Smooth muscle cell of the umbilical artery (primary cell): ENCODE results near the gene HS3ST1. TPM values are rescaled to one million over a fixed set of nuclear protein-coding genes. Genes with fewer than 3 reads are reported as not detected.

ENCODE experiments used
- total RNA-seq: library from RNA; depleted of rRNA; stranded (reverse); fragments of >200 nt; gene quantifications from 2 replicates; pipeline ENCODE4 v1.2.3, GENCODE V29; 2014

HS3ST1 gene
- total RNA-seq, result under 0.01 and 2.1 TPM in 2 replicates

DNA sequence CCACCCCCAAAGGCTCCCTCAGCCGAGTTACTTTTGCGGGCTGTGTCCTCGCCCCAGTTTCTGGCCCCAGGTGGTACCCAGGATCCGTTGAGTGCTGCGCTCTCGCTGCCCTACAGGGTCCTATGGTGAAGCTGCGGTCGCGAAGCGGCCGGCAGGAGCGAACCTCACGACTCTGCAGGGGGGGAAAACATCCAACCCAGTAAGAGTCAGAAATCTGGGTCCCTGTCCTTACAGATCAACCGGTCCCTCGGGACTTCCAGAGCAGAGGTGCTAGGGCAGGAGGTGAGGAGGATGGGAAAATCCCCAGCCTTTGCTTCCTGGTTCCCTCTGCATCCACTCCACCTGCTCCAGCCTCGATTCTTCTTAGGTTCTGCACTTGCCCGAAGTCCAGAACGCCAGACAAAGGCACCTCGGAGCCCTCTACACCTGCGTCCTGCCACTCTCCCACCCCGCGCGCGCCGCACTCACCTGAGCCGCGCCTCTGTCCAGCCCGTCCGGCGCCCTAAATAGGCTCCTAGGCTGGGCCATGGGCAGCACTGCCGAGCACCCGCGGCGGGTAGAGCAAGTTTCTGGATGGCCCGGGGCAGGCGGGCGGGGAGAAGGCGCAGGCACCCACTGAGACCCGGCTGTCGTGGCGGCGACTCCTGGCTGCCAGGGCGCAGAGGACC lies at the start of gene HS3ST1:
Gene HS3ST1 (minus strand): TSS at position 664 of the 668 bp plus-strand sequence. CDS start 28,889 bp downstream, outside the sequence.

